GM21381 (cell line): Measurements from ENCODE around the gene TADA1.
"Not testable (repeated sequence)": the region's sequence is repeated elsewhere in the genome, so short reads cannot be mapped to it uniquely, and the experiment has no call there.

Source experiments
- ATAC-seq: cut with Tn5 transposase; IDR thresholded peaks from one replicate; pipeline ENCODE4 v1.9.1; 2021; ENCODE audit warnings: mild to moderate bottlenecking, moderate library complexity; ENCODE audit not compliant: unreplicated experiment

TADA1 gene

DNA sequence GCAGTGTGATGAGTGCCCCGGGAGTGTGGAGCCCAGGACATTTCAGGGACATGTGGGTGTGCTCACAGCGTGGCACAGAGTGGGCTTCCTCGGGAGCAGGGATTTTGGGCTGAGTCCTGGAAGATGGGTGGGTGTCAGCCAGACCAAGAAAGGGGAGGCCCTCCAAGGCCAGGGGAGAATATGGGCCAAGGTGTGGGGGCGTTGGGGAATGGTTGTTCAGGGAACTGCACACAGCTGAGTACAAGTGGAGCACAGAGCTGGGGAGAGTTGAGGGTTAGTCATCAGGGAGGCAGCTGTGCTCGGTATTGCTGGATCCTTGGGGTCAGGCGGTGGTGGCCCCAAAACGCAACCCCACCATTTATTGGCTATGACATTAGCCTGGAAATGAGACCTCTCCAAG lies 31.3 kb downstream of the TADA1 start:
- ATAC-seq: no peak

DNA sequence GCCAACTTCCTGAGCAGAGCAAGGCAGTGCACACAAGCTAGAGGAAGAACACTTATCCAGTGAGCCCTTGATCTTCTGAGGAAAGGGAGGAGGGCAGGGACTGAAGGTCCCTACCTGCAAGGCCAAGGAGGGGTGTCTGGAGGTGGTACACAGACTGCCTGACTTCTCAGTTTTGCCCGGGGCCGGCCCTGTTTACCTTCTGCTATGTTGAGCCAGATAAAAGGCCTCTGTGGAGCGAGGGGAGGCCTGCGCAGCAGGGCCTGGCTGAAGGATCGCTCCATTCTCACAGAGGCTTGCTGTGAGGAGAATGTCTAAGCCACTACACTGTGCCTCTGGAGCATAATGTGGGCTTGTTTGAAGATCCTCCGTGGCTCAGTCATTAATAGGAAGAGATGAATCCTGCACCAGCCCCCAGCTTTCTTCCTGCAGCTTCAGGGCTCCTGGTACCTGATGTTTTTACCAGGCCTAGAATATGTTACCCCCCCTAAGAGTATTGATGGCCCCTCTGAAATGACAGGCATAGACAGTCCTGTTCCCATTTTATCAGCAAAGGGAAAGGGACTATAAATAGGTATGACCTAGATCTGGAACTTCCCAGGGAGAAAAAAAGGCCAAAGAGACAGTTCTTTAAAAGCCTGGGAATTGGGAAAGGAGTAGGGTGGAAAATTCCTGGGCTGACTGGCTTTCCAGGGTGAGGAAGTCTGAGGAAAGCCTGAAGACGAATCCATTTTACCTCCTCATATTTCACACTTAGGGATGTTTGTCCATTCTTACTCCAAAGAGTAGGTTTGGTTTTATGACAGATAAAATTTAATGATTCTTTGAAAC lies 32.1 kb downstream of the TADA1 start:
- no peak for ATAC-seq

DNA sequence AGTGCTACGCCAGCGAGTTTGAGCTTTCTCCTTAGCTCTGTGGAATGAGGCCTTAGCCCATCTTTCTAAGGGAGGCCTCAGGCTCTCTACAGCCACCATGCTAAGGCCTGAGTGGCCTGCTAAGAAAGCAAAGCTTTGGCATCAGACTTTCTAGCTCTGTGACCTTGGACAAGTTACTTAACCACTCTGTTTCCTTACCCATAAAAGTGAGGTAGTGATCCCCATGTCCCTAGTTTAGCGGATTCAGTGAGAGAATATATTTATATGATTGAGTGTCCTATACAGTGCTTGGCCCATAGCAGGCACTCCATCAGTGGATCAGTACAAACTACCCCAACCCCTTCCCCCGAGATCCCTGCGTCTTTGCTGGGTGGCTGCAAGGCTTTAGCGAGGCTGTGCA lies 32.7 kb downstream of the TADA1 start:
- ATAC-seq: no peak

DNA sequence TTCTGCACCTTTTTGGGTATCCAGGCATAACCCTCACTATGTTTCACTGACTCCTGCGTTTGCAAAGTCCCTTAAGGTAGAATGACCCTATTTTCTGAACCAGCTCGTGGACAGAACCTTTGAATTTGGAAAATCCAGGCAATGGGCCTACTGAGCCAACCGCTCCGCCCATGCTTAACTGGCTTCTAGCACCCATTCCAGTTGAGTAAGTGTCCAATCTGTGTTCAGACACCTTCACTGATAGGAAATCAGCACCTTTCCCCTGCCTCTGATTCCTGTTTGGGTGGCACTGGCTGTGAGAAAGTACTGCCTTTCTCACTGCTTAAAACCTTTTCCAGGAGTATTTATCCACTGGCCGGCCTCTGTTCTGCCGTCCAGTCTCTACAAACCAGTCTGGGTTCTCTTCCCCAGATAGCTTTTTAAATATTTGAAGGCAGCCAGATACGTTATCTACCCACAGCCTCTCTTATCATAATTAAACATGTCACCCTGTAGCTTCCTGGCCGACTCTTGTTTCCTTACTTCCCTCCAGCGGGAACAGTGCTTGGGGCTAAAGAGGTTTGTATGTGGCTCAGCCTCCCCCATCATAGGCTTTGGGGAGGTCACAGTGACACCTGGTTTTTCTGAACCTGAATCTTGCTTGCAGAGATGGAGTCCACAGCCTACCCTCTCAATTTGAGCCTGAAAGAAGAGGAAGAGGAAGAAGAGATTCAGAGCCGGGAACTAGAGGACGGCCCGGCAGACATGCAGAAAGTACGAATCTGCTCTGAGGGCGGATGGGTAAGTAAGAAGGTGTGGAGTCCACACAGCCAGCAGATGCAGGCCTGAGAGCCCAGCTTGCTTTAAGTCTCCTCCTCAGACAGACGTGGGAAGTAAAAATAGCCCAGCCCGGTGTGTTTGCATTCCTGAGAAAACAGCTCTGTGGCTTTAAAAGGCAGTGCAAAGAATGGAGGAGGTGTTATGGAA lies 35.5 kb downstream of the TADA1 start:
- no peak for ATAC-seq

DNA sequence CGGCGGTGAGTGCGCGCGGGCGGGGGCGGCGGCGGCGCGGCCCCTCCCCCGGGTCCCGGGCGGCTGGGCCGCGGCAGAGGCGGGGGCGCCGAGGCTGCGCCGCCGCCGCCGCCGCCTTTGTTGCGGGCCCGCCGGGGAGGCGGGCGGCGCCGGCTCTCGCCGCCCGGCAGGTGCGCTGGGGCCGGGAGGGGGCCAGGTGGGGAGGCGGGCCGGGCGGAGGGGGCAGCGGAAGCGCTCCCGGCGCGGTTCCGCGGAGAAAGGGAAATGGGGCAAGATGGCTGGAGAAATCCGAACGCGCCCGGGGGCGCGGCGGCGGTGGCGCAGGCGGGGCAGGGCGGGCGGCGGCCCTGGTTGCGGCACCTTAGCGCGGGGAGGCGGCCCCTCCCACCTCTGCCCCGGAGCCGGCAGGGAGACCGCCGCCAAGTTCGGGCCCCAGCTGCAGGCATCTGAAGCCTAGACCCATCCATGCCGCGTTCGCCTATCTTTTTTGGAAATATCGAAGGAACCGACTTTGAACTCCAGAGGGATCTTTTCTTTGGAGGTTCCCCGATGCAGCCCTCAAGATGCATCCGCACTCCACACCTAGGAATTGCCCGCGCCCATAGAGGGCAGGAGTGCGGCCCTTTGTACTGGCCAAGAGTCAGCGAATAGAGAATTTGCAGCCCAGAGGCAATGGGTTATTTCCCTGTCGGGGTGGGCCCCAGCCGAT lies 36.3 kb downstream of the TADA1 start:
- ATAC-seq: peak; percentile 35

DNA sequence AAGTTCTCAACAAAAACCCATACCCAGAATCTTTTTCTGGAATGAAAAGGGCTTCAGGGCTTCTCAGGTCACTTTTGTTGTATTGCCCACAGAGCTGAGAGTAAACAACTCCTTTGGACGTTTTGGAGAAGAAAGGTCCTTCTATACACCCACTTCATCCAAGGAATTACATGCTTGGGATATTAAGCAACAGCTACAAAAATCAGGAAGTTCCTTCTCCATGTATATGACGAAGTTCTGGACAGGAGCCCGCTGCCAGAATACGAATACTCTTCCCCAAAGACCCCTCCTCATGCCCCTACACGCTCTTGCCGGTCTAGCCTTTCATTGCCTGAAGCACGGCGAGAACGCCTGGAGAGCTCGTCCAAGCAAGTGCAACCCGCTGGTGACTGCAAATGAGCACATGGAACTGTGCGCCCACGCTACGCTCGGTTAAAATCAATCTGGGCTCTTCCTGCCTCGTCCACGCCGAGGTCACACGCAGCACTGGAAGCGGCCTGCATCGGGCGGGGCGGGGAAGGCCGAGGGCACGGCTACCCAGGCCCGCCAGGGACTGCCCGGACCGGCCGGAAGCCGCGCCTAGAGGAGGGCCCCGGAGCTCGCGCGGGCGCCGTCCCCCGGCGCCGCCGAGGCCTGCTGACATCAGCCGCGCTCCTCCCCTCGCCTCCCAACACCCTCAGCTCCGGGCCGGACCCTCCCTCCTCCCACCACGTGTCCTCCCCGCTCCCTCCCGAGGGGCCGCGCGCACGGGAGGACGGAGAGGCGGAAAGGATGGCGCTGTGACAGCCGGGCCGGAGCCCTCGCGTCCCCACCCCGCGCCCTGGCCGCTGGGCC lies 37.1 kb downstream of the TADA1 start, which contains the start of gene POGK:
TSS of gene POGK (plus strand) at position 710 of the 834 bp plus-strand sequence. CDS start 1,482 bp downstream, outside the sequence.
- ATAC-seq: peak; percentile 97

DNA sequence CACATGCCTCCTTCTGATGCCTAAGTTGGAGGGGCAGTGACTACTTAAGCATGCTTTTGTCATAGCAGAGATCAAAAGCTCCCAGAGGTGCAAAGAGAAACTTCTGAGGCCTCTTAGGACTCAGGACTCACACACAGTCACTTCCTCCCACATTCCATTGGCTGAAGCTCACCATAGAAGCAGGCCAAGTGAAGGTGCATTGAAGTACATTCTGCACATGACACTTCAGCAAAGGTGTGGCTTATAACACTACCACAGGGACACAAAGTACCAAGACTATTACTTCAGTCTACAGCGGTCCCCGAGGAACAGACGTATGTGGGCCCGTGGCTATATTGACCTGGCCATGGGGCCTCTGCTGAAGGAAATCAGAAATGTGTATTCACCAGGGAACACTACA lies 39.3 kb downstream of the TADA1 start:
- no peak for ATAC-seq

DNA sequence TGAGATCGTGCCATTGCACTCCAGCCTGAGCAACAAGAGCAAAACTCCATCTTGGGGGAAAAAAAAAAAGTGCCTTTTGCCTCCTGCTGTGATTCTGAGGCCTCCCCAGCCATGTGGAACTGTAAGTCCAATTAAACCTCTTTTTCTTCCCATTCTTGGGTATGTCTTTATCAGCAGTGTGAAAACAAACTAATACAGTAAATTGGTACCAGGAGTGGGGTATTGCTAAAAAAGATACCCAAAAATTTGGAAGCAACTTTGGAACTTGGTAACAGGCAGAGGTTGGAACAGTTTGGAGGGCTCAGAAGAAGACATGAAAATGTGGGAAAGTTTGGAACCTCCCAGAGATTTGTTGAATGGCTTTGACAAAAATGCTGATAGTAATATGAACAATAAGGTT lies 46.3 kb downstream of the TADA1 start:
- ATAC-seq: not testable (repeated sequence)

DNA sequence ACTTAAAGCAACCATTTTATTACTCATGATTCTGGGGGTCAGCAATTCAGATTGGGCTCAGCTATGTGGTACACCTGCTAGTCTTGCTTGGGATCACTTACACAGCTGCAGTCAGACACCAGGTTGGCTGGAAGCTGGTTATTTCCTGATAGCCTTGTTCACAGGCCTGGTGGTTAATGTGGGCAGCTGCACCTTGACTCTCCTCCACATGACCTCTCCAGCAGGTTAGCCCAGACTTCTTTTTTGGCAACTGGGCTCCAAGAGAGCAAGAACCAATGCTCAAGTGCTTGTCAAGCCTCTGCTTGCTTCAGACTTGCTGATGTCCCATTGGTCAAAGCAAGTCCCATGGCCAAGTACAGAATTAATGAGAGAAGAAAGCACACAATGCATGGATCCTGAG lies 48.6 kb downstream of the TADA1 start:
- ATAC-seq: no peak

DNA sequence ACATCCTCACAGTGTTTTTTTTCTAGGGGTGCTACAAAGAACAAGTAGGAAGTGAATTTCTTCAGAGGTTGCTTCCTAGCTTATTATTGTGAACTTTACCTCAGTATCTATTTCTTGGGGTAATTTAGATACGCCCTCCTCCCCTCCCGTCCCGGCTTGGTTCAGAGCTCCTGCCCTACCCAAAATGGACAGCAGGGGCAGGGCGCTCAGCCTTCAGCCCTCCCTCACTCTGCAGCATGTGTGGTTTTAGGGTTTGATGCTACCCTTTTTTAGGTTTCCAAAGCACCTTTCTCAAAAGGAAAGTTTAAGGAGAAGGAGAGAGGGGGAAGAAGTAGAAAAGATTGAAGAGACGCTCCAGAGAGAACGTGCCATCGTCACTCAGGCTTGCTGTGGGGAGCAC lies 53.7 kb downstream of the TADA1 start:
- no peak for ATAC-seq

DNA sequence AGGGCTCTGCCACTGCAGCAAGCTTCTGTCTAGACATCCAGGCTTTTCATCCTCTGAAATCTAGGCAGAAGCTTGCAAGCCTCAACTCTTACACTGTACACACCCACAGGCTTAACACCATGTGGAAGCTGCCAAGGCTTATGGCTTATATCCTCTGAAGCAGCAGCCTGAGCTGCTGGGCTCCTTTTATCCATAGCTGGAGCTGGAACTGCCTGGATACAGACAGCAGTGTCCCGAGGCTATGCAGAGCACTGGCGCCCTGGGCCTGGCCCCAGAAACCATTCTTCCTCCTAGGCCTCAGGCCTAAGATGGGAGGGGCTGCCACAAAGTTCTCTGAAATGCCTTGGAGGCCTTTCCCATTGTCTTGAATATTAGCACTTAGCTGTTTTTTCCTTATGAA lies 56.1 kb downstream of the TADA1 start:
- no peak for ATAC-seq

DNA sequence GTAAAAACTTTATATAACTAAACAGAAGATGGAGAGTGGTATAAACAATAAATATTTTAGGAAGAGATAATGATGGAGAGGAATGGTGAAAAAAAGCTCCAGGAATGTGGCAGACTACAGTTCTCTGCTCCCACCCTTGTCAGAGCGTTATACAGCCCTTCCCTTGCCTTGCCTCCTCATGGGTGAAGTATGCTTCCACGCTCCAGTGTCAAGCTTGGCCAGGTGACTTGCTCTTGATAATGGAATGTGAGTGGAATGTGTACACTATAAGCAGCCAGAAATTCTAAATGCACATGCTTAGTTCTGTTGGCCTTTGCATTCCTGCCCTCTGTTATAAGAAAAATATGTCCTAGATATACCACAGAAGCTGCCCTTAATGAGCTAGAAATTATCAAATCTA lies 61.5 kb downstream of the TADA1 start:
- no peak for ATAC-seq

DNA sequence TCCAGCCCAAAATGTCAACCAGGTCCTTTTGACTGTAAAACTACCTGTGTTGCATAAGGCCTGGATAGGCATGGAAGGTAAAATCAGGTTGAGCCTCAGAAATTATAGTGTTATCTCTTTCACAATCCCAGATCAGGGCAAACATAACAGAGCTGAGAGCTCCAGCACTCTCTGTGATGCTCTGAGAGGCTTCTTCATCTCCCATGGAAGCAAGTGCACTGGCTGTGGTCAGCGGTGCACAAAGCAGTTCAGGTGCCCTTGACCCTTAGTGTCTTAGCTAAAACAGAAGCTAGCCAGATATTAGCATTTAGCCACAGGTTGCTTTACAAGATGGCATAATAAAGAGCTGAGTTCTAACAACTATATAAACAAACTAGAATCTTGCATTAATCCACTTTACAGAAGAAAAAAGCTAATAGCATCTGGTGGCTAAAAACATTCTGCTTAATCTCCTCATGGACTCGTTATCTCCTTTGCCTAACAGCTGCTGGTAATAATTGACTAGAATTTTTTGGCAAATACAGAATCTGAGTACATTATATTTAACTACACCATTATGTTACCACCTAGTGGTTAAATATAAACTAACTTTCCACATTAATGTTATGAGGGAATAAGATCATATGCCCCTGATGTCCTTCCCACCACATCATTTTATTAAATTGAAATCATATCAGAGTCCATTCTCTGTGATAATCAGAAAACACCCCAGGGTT lies 62.4 kb downstream of the TADA1 start:
- ATAC-seq: no peak

DNA sequence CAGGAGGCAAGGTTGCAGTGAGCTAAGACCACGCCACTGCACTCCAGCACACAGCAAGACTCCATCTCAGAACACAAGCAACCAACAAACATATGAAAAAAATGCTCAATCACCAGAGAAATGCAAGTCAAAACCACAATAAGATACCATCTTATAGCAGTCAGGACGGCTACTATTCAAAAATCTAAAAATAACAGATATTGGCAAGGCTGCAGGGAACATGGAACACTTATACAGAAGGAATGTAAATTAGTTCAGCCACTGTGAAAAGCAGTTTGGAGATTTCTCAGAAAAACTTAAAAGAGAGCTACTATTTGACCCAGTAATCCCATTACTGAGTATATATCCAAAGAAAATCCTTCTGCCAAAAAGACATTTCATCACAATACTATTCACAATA lies 64.4 kb downstream of the TADA1 start:
- no peak for ATAC-seq

DNA sequence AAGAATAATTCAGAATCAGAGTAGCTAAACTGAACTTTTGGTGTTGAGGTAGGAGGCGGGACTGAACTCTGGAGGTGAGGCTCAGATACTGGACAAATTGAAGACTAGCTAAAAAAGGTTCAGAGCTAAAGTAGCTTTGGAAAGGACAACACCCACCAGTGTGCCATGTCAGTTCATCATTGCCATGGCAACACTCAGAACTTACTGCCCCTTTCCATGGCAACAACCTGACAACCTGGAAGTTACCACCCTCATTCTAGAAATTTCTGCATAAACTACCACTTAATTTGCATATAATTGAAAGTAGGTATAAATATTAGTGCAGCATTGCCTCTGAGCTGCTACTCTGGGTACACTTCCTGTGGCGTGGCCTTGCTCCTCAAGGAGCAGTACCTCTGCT lies 67.1 kb downstream of the TADA1 start:
- ATAC-seq: no peak
